ENCODE data around the gene OR7C1.
"Not testable (repeated sequence)": the region's sequence is repeated elsewhere in the genome, so short reads cannot be mapped to it uniquely, and the experiment has no call there.

The OR7C1 gene

GRCh38 chr19:14768001-14768400 is 67.0 kb downstream of the OR7C1 start:
- DNase-seq (ENCODE audit: low spot score in 2 of 2) = no peak
- H3K4me1 ChIP-seq = no peaks in the 10 kb centered on the region
- H3K9me3 ChIP-seq = no peaks in the 10 kb centered on the region
- no peaks in the 10 kb centered on the region for H3K27me3 ChIP-seq (ENCODE audit: low read depth)
- in situ Hi-C loops (cut with MboI; ENCODE audit: low sequenced_read_pairs) = loop anchor here (5.0 kb wide), 1 partner anchor 371 kb away; no protein-coding TSS in a partner anchor
- no peaks in the 10 kb centered on the region for H3K36me3 ChIP-seq (replicated peaks)
- H3K4me3 ChIP-seq = no peak overlapping the region

- H3K9me3 ChIP-seq = no peaks in the 10 kb centered on the region
- H3K4me1 ChIP-seq = no peaks in the 10 kb centered on the region
- no peaks in the 10 kb centered on the region for H3K27me3 ChIP-seq (ENCODE audit: low read depth)
- H3K4me3 ChIP-seq = no peak overlapping the region
- DNase-seq (ENCODE audit: low spot score in 2 of 2) = no peak
- no peaks in the 10 kb centered on the region for H3K36me3 ChIP-seq (replicated peaks)
- in situ Hi-C loops (cut with MboI; ENCODE audit: low sequenced_read_pairs) = loop anchor here (5.0 kb wide), 1 partner anchor 370 kb away; no protein-coding TSS in a partner anchor
Observed at GRCh38 chr19:14767466-14767971, 67.5 kb downstream of the OR7C1 start.

DNA sequence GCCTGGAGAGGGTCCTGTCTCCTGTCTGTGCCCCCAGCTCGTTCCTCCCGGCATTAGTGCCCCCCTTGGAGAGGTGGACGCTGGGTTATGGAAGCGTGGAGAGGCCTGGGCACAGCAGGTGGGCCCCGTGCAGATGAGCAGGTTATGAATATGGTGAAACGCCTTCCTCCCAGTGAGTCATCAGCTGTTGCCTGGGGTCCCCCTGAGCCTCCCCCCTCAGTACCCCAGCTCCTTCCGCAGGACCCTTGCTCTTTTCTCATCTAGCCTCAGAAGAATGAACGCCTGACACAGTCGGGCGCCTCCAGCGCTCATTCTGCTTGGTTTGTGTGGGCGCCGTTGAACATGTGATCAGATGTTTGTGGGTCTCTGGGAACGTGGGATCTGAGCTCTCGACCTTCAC is 69.1 kb downstream of the OR7C1 start:
- not testable (repeated sequence) for H3K27me3 ChIP-seq (ENCODE audit: low read depth); H3K4me3 ChIP-seq; DNase-seq (ENCODE audit: low spot score in 2 of 2); H3K36me3 ChIP-seq (replicated peaks); H3K9me3 ChIP-seq; H3K4me1 ChIP-seq
- in situ Hi-C loops (cut with MboI; ENCODE audit: low sequenced_read_pairs) = loop anchor here (5.0 kb wide), 1 partner anchor 369 kb away; no protein-coding TSS in a partner anchor

DNA sequence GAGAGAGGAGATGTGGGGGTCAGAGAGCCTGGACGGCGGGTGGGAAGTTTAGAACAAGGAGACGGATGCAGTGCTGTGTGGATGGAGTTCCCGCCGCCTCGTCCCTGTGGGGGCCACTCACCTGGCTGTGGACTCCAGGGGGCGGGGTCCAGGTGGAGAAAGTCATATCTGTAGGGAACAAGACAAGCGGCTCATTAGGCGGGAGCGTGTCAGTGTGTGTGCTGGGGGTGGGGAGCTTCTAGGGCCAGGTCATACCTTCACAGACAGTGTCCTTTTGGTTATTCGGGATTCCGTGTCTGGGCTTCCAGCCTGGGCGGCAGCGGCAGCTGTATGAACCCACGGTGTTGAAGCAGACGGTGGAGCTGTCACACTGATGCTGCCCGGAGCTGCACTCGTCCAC is 69.6 kb downstream of the OR7C1 start:
- H3K36me3 ChIP-seq (replicated peaks); H3K4me1 ChIP-seq; DNase-seq (ENCODE audit: low spot score in 2 of 2); H3K27me3 ChIP-seq (ENCODE audit: low read depth); H3K9me3 ChIP-seq; H3K4me3 ChIP-seq: not testable (repeated sequence)
- in situ Hi-C loops (cut with MboI; ENCODE audit: low sequenced_read_pairs) = loop anchor here (5.0 kb wide), 1 partner anchor 368 kb away; no protein-coding TSS in a partner anchor

- in situ Hi-C loops (cut with MboI; ENCODE audit: low sequenced_read_pairs) = no loop called here
- Histone ChIP-seq H3K4me1 (no peaks in the 10 kb centered on the region), H3K9me3 (no peaks in the 10 kb centered on the region), H3K27me3 (ENCODE audit: low read depth) (no peaks in the 10 kb centered on the region), H3K4me3 (no peak overlapping the region), H3K36me3 (replicated peaks) (no peaks in the 10 kb centered on the region)
- no peak for DNase-seq (ENCODE audit: low spot score in 2 of 2)
Observed at GRCh38 chr19:14764401-14764800, 70.6 kb downstream of the OR7C1 start.

- Histone ChIP-seq H3K36me3 (replicated peaks) (no peaks in the 10 kb centered on the region), H3K4me3 (no peak overlapping the region), H3K4me1 (no peaks in the 10 kb centered on the region), H3K9me3 (no peaks in the 10 kb centered on the region), H3K27me3 (ENCODE audit: low read depth) (no peaks in the 10 kb centered on the region)
- DNase-seq (ENCODE audit: low spot score in 2 of 2) = no peak
- in situ Hi-C loops (cut with MboI; ENCODE audit: low sequenced_read_pairs) = no loop called here
Observed at GRCh38 chr19:14763497-14764145, 71.4 kb downstream of the OR7C1 start.

- H3K4me1 ChIP-seq = no peaks in the 10 kb centered on the region
- in situ Hi-C loops (cut with MboI; ENCODE audit: low sequenced_read_pairs) = no loop called here
Observed at GRCh38 chr19:14762111-14762510, 72.9 kb downstream of the OR7C1 start.

GRCh38 chr19:14761607-14762006 is 73.4 kb downstream of the OR7C1 start:
- in situ Hi-C loops (cut with MboI; ENCODE audit: low sequenced_read_pairs) = no loop called here

More at GRCh38 chr19:14762111-14762510, 72.9 kb downstream of the OR7C1 start:
- H3K36me3 ChIP-seq (replicated peaks) = no peaks in the 10 kb centered on the region
- H3K27me3 ChIP-seq (ENCODE audit: low read depth) = no peaks in the 10 kb centered on the region
- no peaks in the 10 kb centered on the region for H3K9me3 ChIP-seq
- no peak overlapping the region for H3K4me3 ChIP-seq
- no peak for DNase-seq (ENCODE audit: low spot score in 2 of 2)

GRCh38 chr19:14758816-14759215 is 76.2 kb downstream of the OR7C1 start:
- H3K9me3 ChIP-seq = no peaks in the 10 kb centered on the region
- H3K27me3 ChIP-seq (ENCODE audit: low read depth) = no peaks in the 10 kb centered on the region
- in situ Hi-C loops (cut with MboI; ENCODE audit: low sequenced_read_pairs) = no loop called here
- no peaks in the 10 kb centered on the region for H3K36me3 ChIP-seq (replicated peaks)
- DNase-seq (ENCODE audit: low spot score in 2 of 2) = no peak
- H3K4me3 ChIP-seq = no peak overlapping the region
- no peaks in the 10 kb centered on the region for H3K4me1 ChIP-seq

More at GRCh38 chr19:14761607-14762006, 73.4 kb downstream of the OR7C1 start:
- no peak for DNase-seq (ENCODE audit: low spot score in 2 of 2)
- H3K27me3 ChIP-seq (ENCODE audit: low read depth) = no peaks in the 10 kb centered on the region
- H3K4me3 ChIP-seq = no peak overlapping the region
- H3K36me3 ChIP-seq (replicated peaks) = no peaks in the 10 kb centered on the region
- no peaks in the 10 kb centered on the region for H3K4me1 ChIP-seq
- H3K9me3 ChIP-seq = no peaks in the 10 kb centered on the region

DNA sequence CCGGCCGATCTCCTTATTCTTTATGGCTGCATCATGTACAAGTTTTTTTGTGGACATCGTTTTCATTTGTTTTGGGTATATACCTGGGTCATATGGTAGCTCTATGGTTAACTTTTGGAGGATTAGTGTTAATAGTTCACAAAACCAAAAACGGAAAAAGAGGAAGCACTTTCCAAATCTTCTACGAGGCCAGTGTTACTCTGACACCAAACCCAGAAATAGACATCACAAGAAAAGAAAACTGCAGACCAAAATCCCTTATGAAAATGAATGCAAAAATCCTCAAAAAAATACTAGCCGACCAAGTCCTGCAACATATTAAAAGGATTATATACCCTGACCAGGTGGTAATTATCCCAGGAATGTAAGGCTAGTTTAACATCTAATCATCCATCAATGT is 86.4 kb downstream of the OR7C1 start:
- no peak for DNase-seq (ENCODE audit: low spot score in 2 of 2)
- no peaks in the 10 kb centered on the region for H3K4me1 ChIP-seq
- no peaks in the 10 kb centered on the region for H3K36me3 ChIP-seq (replicated peaks)
- no peaks in the 10 kb centered on the region for H3K9me3 ChIP-seq
- in situ Hi-C loops (cut with MboI; ENCODE audit: low sequenced_read_pairs) = no loop called here
- no peak overlapping the region for H3K4me3 ChIP-seq
- H3K27me3 ChIP-seq (ENCODE audit: low read depth) = no peaks in the 10 kb centered on the region
